Stomach (tissue), 9 donors: Measurements from ENCODE around the gene RECQL5. TPM values are rescaled to one million over a fixed set of nuclear protein-coding genes. Genes with fewer than 3 reads are reported as not detected.

Experiments used
- DNase-seq, 2 donors: peaks; one replicate each; pipeline versions ENCODE4 v3.0.0 to v3.0.0-alpha.2; 2013 to 2019
- H3K27ac ChIP-seq, 5 donors: fragments of 200-600 bp in 4 of 5; sonication (generic) in 4 of 5; one replicate each; pipeline ENCODE4 v1.5.1; 2013 to 2019; ENCODE audit warnings: mild to moderate bottlenecking in 1 of 5, moderate library complexity in 1 of 5
- H3K27me3 ChIP-seq, 3 donors: fragments of 200-600 bp; sonication (generic); one replicate each; pipeline ENCODE4 v1.5.1; 2017 to 2019; ENCODE audit warnings: mixed run types in 1 of 3
- H3K36me3 ChIP-seq, 4 donors: fragments of 200-600 bp; sonication (generic); 1 replicate in 3 of 4; 2 replicates in 1 of 4; pipeline ENCODE4 v1.5.1; 2016 to 2019
- H3K4me1 ChIP-seq, 4 donors: fragments of 200-600 bp; sonication (generic); one replicate each; pipeline ENCODE4 v1.5.1; 2016 to 2019
- H3K4me3 ChIP-seq, 4 donors: fragments of 200-600 bp; sonication (generic) in 3 of 4; one replicate each; pipeline ENCODE4 v1.5.1; 2016 to 2019; ENCODE audit warnings: mild to moderate bottlenecking in 1 of 4
- H3K9me3 ChIP-seq, 4 donors: fragments of 200-600 bp; sonication (generic); one replicate each; pipeline ENCODE4 v1.5.1; 2016 to 2019
- CTCF ChIP-seq, 7 experiments: fragments of 450-650 bp in 4 of 7; fragments of 200-600 bp in 3 of 7; sonication (generic) in 3 of 7; IDR thresholded peaks; one replicate each; pipeline ENCODE4 v1.5.1; 2016 to 2019; ENCODE audit warnings: antibody characterized with exemption in 7 of 7, control low read depth in 2 of 7, mild to moderate bottlenecking in 1 of 7
- EP300 ChIP-seq: sonication (generic); formaldehyde crosslinking; IDR thresholded peaks from one replicate; pipeline ENCODE4 v1.6.1; 2017; ENCODE audit warnings: antibody characterized with exemption
- POLR2A ChIP-seq, 4 donors: fragments of 450-650 bp; IDR thresholded peaks; one replicate each; pipeline ENCODE4 v1.6.1; 2016; ENCODE audit warnings: antibody characterized with exemption in 4 of 4, control low read depth in 2 of 4, mild to moderate bottlenecking in 1 of 4, moderate library complexity in 1 of 4
- POLR2AphosphoS5 ChIP-seq, 3 donors: sonication (generic); formaldehyde crosslinking; IDR thresholded peaks; one replicate each; pipeline ENCODE4 v1.6.1; 2016; ENCODE audit warnings: antibody characterized with exemption in 3 of 3
- WGBS, 5 donors: extraction: QIAGEN DNeasy Blood & Tissue Kit in 3 of 5; methylation state at CpG; one replicate each; pipeline versions ENCODE4 v1.1.5 to v1.1.7; 2013 to 2018; 5-methylcytosine and 5-hydroxymethylcytosine counted together
- intact Hi-C: fragments of 100-400 bp; cut with DNase I; formaldehyde crosslinking; loops from one replicate; pipeline ENCODE4 v1.15.1; 2023; ENCODE audit warnings: low total_unique reads
- polyA plus RNA-seq, 3 donors: library from polyadenylated mRNA; stranded (reverse); fragments of 200-250 nt; gene quantifications; one replicate each; pipeline ENCODE4 v1.2.3, GENCODE V29; 2013
- total RNA-seq, 5 donors: library from RNA; depleted of rRNA; stranded (reverse); fragments of >200 nt; gene quantifications; one replicate each; pipeline versions ENCODE4 v1.1.0 to v1.2.3, GENCODE V29; 2014 to 2016
- donor health status: healthy with polysubstance abuse.
- donor health status: Bipolar disorder and iron deficiency.
- donor health status: healthy.

RECQL5 gene
- total and polyA plus RNA-seq, 8 donors = 21.4 to 229 (median 48.7) TPM

GRCh38 chr17:75691801-75692626 lies 25.1 kb upstream of the RECQL5 start:
- DNase-seq = no peak
- intact Hi-C loops = no loop called here

GRCh38 chr17:75691371-75691791 lies 24.4 kb upstream of the RECQL5 start:
- DNase-seq = no peak
- Histone ChIP-seq H3K27me3 (no peaks in the 10 kb centered on the region), H3K27ac (peak overlapping the region in 4 of 5 donors; percentile 11 to 88 (median 54)), H3K4me1 (peaks cover 40 to 98% (median 66%) of the 10 kb centered on the region in 4 donors), H3K36me3 (peaks cover 0 to 61% (median 54%) of the 10 kb centered on the region in 4 donors), H3K4me3 (no peak overlapping the region), H3K9me3 (no peaks in the 10 kb centered on the region)
- intact Hi-C loops = no loop called here
- 71 to 84% (median 81%) methylated on average over 5 of the region's 5 CpGs for WGBS, 5 donors
- no peak for TF ChIP-seq POLR2A (IDR thresholded peaks at IDR 0.05)
- TF ChIP-seq POLR2AphosphoS5 (IDR thresholded peaks at IDR 0.05) = no peak
- TF ChIP-seq EP300 = no peak
- TF ChIP-seq CTCF (IDR thresholded peaks at IDR 0.05) = no peak

More at GRCh38 chr17:75691801-75692626, 25.1 kb upstream of the RECQL5 start:
- Histone ChIP-seq H3K27ac (peak overlapping the region in 3 of 5 donors; percentile 58 to 88 (median 79)), H3K36me3 (peaks cover 0 to 65% (median 54%) of the 10 kb centered on the region in 4 donors), H3K4me1 (peaks cover 37 to 97% (median 68%) of the 10 kb centered on the region in 4 donors), H3K4me3 (no peak overlapping the region), H3K9me3 (no peaks in the 10 kb centered on the region), H3K27me3 (no peaks in the 10 kb centered on the region)
- TF ChIP-seq POLR2A (IDR thresholded peaks at IDR 0.05) (no peak), CTCF (IDR thresholded peaks at IDR 0.05) (no peak), POLR2AphosphoS5 (IDR thresholded peaks at IDR 0.05) (no peak), EP300 (no peak)
- 78 to 82% (median 81%) methylated on average over 12 to 14 of the region's 14 CpGs for WGBS, 5 donors

- no peaks in the 10 kb centered on the region for H3K9me3 ChIP-seq
- intact Hi-C loops = no loop called here
- WGBS, 5 donors = 67 to 84% (median 78%) methylated on average over 6 of the region's 6 CpGs
- no peak for TF ChIP-seq EP300
- no peak for TF ChIP-seq POLR2A (IDR thresholded peaks at IDR 0.05)
- no peak for TF ChIP-seq POLR2AphosphoS5 (IDR thresholded peaks at IDR 0.05)
- no peak for TF ChIP-seq CTCF (IDR thresholded peaks at IDR 0.05)
- peaks cover 52 to 100% (median 69%) of the 10 kb centered on the region in 4 donors for H3K4me1 ChIP-seq
- H3K4me3 ChIP-seq = no peak overlapping the region
- H3K27ac ChIP-seq = peak overlapping the region in 4 of 5 donors; percentile 8 to 89 (median 62)
- H3K27me3 ChIP-seq = no peaks in the 10 kb centered on the region
- peaks cover 0 to 48% (median 38%) of the 10 kb centered on the region in 4 donors for H3K36me3 ChIP-seq
- DNase-seq = peak in 1 of 2 donors; percentile 60
These were observed 22.5 kb upstream of the RECQL5 start for GRCh38 chr17:75689441-75689873.

- no peaks in the 10 kb centered on the region for H3K9me3 ChIP-seq
- TF ChIP-seq POLR2A (IDR thresholded peaks at IDR 0.05) (no peak), CTCF (IDR thresholded peaks at IDR 0.05) (no peak), EP300 (no peak), POLR2AphosphoS5 (IDR thresholded peaks at IDR 0.05) (no peak)
- H3K27me3 ChIP-seq = no peaks in the 10 kb centered on the region
- peaks cover 0 to 36% (median 27%) of the 10 kb centered on the region in 4 donors for H3K36me3 ChIP-seq
- WGBS, 5 donors = 26 to 47% (median 31%) methylated on average over 11 of the region's 11 CpGs
- no peak overlapping the region for H3K4me3 ChIP-seq
- DNase-seq = peak; percentile 39 to 44
- peak overlapping the region; percentile 13 to 89 (median 72) for H3K27ac ChIP-seq
- H3K4me1 ChIP-seq = peaks cover 56 to 100% (median 71%) of the 10 kb centered on the region in 4 donors
- intact Hi-C loops = no loop called here
These were observed 21.4 kb upstream of the RECQL5 start for GRCh38 chr17:75688209-75688825.
